Spleen (tissue), 7 donors: Measurements from ENCODE around the gene ELOVL3.

Experiments used
- POLR2AphosphoS5 ChIP-seq, 3 donors: sonication (generic); formaldehyde crosslinking; IDR thresholded peaks; one replicate each; pipeline ENCODE4 v1.5.1; 2017; ENCODE audit warnings: antibody characterized with exemption in 3 of 3
- TF ChIP-seq, protein P1 (sequence below), 11 experiments: fragments of 200-600 bp in 7 of 11; fragments of 450-650 bp in 4 of 11; sonication (generic) in 4 of 11; IDR thresholded peaks in 8 of 11; conservative IDR thresholded peaks in 3 of 11; 1 replicate in 7 of 11; 2 replicates in 4 of 11; pipeline versions ENCODE4 v1.4.0 to v1.8.0; 2016 to 2021; ENCODE audit warnings: antibody characterized with exemption in 11 of 11, inconsistent platforms in 4 of 11, mild to moderate bottlenecking in 1 of 11
- donor health status: DM: no; HTN: no; CAD: no; lungs with moderate emphysema.
- donor health status: DM: no; HTN: no; CAD: no.
- donor health status: DM: no; HTN: no; CAD: no.

DNA sequence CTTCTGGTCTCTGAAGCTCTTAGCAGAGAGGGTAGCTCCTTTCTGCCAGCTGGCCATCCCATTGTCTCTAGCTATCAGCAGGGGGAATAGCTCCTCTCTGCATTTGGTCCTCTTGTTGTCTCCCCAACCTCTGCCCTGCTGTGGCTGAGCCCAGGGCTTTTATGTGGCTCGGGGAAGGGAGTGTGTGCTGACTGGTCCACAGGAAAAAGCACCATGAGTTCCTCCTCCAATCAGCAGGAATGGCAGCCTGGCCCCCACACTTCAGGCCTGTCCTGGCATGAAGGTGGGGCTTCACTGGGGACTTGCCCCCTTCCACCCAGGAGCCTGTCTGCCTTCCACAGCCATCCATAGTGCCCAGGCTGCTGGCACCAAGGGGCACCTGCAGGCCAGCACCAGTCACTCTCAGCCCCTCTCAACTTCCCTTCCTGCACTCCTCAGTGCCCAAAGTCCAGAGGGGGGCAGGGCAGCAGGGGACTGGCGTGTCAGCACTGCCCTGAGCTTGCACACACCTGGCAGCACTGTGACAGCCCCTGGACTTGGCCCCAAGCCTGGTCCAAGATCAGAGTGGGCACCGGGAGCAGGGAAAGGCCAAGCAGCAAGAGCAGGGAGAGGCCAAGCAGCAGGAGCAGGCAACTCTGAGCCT is 37.7 kb upstream of the ELOVL3 start:
- TF ChIP-seq, protein P1, sequence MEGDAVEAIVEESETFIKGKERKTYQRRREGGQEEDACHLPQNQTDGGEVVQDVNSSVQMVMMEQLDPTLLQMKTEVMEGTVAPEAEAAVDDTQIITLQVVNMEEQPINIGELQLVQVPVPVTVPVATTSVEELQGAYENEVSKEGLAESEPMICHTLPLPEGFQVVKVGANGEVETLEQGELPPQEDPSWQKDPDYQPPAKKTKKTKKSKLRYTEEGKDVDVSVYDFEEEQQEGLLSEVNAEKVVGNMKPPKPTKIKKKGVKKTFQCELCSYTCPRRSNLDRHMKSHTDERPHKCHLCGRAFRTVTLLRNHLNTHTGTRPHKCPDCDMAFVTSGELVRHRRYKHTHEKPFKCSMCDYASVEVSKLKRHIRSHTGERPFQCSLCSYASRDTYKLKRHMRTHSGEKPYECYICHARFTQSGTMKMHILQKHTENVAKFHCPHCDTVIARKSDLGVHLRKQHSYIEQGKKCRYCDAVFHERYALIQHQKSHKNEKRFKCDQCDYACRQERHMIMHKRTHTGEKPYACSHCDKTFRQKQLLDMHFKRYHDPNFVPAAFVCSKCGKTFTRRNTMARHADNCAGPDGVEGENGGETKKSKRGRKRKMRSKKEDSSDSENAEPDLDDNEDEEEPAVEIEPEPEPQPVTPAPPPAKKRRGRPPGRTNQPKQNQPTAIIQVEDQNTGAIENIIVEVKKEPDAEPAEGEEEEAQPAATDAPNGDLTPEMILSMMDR (IDR thresholded peaks at IDR 0.05 in 8 of 11, conservative IDR thresholded peaks at IDR 0.05 in 3 of 11): no peak
- TF ChIP-seq POLR2AphosphoS5 (IDR thresholded peaks at IDR 0.05): no peak
